GM15510 (cell line): Measurements from ENCODE around the gene GLYAT.

Source experiments
- POLR2A ChIP-seq: IDR thresholded peaks from 3 replicates; pipeline ENCODE4 v1.6.1; 2011; ENCODE audit warnings: borderline replicate concordance; ENCODE audit not compliant: insufficient read length; ENCODE audit errors: extremely low read depth

GLYAT gene

GRCh38 chr11:58763120-58763490 lies 31.4 kb upstream of the GLYAT start:
- no peak for TF ChIP-seq POLR2A

- no peak for TF ChIP-seq POLR2A
Measured at GRCh38 chr11:58762284-58763119, 30.8 kb upstream of the GLYAT start.

DNA sequence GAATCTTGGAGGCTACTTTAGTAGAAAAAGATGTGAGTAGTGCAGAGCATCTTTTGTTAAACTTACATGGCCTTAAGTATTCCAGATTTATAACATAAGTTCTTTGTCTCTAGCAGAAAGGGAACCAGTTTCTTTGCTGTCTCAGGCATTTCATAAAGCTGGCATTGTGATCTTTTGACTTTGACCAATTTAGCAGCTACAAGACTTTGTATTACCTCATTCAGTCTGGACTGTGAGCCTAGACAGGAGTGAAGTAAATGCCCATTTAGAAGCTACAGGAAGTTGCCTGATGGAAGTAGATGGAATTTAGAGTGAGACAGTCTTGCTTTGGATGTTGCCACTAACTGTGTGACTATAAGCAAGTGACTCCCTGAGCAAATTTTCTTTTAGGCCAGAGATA lies 25.7 kb upstream of the GLYAT start:
- no peak for TF ChIP-seq POLR2A

GRCh38 chr11:58745705-58746364 lies 14.1 kb upstream of the GLYAT start:
- TF ChIP-seq POLR2A = no peak

GRCh38 chr11:58744988-58745704 lies 13.4 kb upstream of the GLYAT start:
- TF ChIP-seq POLR2A = no peak

- no peak for TF ChIP-seq POLR2A
Measured at GRCh38 chr11:58742981-58743880, 11.5 kb upstream of the GLYAT start.

- TF ChIP-seq POLR2A = no peak
Measured at GRCh38 chr11:58742140-58742539, 10.4 kb upstream of the GLYAT start.

DNA sequence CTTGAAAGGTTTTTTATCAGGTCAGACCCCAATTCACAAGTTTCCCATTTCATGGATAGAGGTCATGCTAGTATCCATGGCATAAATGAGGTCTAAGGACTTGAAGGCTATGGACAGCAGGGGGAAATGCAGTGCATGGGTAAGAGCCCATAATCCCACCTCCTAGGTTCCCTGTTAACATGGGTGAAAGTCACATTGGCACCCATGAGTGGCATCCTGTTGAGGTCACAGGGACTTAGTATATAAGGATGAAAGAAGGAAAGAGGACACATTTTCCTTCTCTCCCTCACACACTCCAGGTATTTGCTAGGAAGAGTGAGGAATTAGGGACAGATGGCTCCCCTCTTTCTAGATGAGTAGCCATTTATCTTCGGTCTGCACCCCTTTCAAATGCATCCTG lies 9.4 kb upstream of the GLYAT start:
- no peak for TF ChIP-seq POLR2A

- no peak for TF ChIP-seq POLR2A
Measured at GRCh38 chr11:58740447-58740846, 8.7 kb upstream of the GLYAT start.

DNA sequence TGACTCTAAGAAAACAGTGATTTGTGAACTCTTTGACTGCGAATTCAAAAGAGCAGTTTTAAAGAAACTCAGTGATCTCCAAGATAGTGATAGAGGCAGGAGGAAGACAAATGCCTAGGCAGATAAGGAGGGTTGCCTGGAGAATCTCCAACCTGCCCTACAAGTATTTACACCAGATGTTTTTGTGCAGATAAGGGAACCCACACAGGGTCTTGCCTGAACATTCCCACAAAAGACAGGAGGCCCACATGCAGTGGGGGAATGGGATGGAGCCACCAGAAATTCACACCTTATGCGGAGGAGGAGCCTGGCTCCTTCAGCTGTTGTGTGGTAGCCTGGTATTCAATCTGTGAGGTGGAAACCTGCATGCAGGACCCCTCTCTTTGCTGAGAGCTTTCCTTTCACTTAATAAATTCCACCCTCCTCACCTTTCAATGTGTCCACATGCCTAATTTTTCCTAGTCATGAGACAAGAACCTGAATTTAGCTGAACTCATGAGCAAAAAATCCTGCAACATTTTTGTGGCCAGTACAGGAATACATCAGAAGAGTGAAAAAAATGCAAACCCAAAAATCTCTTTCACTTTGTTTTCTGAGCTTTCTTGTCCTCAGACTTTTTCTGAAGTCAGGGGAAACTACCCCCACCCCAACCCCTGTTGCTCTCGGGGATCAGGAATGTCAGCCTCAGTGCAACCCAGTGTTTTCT lies 8.1 kb upstream of the GLYAT start:
- TF ChIP-seq POLR2A = no peak

DNA sequence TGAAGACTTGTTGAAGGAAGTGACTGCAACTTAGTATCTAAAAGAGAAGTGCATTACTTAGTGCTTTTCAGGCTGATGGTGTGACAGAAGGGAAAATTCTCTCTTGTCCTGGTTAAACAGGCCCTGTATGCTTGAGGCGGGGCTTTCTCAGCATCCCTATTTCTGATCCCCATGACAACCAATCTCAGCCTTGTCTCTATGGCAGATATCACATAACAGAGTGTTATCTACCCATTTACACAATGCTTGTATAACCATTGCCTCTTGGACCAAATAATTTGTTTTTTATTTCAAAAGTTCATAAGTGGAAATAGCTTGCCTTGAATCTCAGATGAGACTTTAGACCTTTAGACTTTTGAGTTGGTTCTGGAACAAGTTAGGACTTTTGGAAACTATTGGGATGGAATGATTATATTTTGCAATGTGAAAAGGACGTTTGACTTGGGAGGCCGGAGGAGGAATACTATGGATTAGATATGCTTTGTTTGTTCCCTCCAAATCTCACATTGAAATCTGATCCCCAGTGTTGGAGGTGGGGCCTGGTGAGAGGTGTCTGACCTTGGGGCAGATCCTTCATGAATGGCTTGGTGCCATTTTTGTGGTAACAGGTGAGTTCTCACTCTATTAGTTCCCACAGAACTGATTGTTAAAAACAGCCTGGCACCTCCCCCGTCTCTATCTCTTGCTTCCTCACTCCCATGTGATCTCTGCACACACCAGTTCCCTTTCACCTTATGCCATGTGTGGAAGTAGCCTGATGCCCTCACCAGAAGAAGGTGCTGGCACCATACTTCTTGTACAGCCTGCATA lies 3.1 kb upstream of the GLYAT start:
- TF ChIP-seq POLR2A = no peak

DNA sequence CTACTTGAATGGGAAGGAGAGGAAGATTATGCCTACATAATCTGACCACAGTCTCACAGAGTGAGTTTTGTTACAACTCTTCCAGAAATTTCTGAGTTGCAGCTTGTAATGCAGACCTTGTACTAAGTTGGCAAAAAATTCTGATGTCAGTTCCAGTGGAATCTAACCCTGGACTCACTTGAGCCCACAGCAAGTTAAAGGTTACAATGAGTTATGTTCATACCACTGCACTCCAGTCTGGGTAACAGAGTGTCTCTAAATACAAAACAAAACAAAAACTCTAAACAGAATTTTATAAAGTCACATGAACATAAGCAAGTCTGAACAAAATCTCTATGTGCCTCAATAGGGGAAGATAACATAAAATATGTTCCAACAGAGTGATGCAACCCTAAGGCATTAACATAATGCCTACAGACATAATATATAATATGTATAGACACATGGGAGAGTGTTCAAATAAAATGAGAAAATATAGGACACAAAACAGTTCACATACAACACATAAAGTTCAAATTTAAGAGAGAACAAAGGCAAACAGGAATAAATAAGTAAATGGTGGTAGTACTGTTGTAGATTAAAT lies 1.1 kb downstream of the GLYAT start:
- no peak for TF ChIP-seq POLR2A

DNA sequence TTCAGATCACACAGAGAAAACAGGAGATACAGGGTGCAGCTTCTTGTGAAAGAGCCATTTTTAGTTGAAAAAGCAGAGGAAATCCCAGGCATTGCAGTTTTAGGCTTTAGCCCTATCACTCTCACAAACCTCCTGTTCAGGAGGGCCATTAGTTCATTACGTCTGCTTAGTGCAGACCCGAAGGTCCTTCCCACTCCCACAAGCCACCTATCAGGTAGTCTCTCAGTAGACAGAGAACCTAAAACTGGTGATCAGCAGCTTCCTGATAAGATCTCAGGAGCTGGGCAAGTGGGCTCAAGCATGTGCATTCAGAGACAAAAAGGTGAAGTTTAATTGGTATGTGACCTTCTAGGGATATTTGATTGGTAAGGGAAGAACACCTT lies 4.3 kb downstream of the GLYAT start:
- no peak for TF ChIP-seq POLR2A

- no peak for TF ChIP-seq POLR2A
Measured at GRCh38 chr11:58726737-58727414, 4.9 kb downstream of the GLYAT start.
